Pancreas (tissue), 10 donors: Measurements from ENCODE around the gene KLHL25. TPM values are rescaled to one million over a fixed set of nuclear protein-coding genes. Genes with fewer than 3 reads are reported as not detected.
"Not testable (repeated sequence)": the region's sequence is repeated elsewhere in the genome, so short reads cannot be mapped to it uniquely, and the experiment has no call there.

Experiments
- ATAC-seq, 4 donors: fragments of 200-7000 bp; cut with Tn5 transposase; one replicate each; pipeline versions ENCODE4 v1.8.0 to v1.9.1; 2020; ENCODE audit warnings: mild to moderate bottlenecking in 4 of 4, moderate library complexity in 4 of 4
- DNase-seq, 6 donors: peaks; one replicate each; pipeline ENCODE4 v3.0.0-alpha.2; 2020
- FAIRE-seq: peaks from 2 replicates; lab custom pipeline; 2012; peaks lifted over from hg19 to GRCh38; lab: Jason Lieb, UNC
- H3K27ac ChIP-seq, 4 donors: fragments of 200-600 bp; sonication (generic); 1 replicate in 3 of 4; 2 replicates in 1 of 4; pipeline versions ENCODE4 v1.5.0 to v1.8.0; 2020
- H3K27me3 ChIP-seq, 4 donors: fragments of 200-600 bp; one replicate each; pipeline ENCODE4 v1.8.0; 2021
- H3K36me3 ChIP-seq, 3 donors: fragments of 200-600 bp; sonication (generic) in 1 of 3; one replicate each; pipeline versions ENCODE4 v1.5.0 to v1.8.0; 2020 to 2021
- H3K4me1 ChIP-seq, 3 donors: fragments of 200-600 bp; one replicate each; pipeline ENCODE4 v1.8.0; 2021
- H3K4me3 ChIP-seq, 4 donors: fragments of 200-600 bp; sonication (generic) in 2 of 4; one replicate each; pipeline versions ENCODE4 v1.5.0 to v1.8.0; 2020 to 2021
- H3K9me3 ChIP-seq, 4 donors: fragments of 200-600 bp; one replicate each; pipeline ENCODE4 v1.8.0; 2021
- WGBS, 2 donors: extraction: QIAGEN DNeasy Blood & Tissue Kit; methylation state at CpG; one replicate each; pipeline ENCODE4 v1.1.7; 2013; 5-methylcytosine and 5-hydroxymethylcytosine counted together
- intact Hi-C, 3 donors: fragments of 100-400 bp; cut with DNase I; formaldehyde crosslinking; loops; one replicate each; pipeline versions ENCODE4 v1.11.1 to v1.14.2; 2022
- polyA plus RNA-seq, 2 donors: library from polyadenylated mRNA; stranded (reverse); fragments of 200-250 nt; gene quantifications; one replicate each; pipeline ENCODE4 v1.2.3, GENCODE V29; 2013
- total RNA-seq, 6 donors: library from RNA; stranded (reverse); fragmentation: NEBNext Ultra II Directional in 4 of 6; extraction: Animal tissue kit (Norgen Biotek cat#: 25700) in 4 of 6; gene quantifications; one replicate each; pipeline versions ENCODE4 v1.2.1 to v1.2.4, GENCODE V29; 2021 to 2023
- TF ChIP-seq, protein P1 (sequence below), 4 donors: fragments of 200-600 bp; sonication (generic) in 3 of 4; IDR thresholded peaks; one replicate each; pipeline versions ENCODE4 v1.5.0 to v1.8.0; 2021; ENCODE audit warnings: antibody characterized with exemption in 4 of 4
- donor health status: healthy with polysubstance abuse.
- donor health status: DM: no; HTN: no; CAD: no; lungs with moderate emphysema.
- donor health status: DM: no; HTN: no; CAD: no.
- donor health status: control.
- donor health status: control.
- donor health status: Bipolar disorder and iron deficiency.
- donor health status: DM: yes; HTN: yes; CAD: no.
- donor health status: DM: no; HTN: no; CAD: no.
- donor health status: DM: no; HTN: no; CAD: no.
- donor health status: DM: yes; HTN: yes; CAD: no.

The KLHL25 gene
- total and polyA plus RNA-seq, 8 donors = 0.93 to 3.3 (median 2.0) TPM

DNA sequence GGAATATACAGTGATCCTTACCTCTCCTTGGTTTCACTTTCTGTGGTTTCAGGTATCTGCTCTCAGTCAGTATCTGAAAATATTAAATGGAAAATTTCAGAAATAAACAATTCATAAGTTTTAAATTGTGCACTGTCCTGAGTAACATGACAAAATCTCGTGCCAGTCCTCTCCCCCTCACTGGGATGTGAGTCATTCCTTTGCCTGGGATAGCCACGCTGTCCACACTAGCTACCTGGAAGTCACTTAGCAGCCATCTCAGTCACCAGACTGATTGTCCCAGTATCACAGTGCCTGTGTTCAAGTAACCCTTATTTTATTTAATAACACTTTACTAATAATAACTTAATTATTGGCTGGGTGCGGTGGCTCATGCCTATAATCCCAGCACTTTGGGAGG is 15.3 kb upstream of the KLHL25 start:
- no peaks in the 10 kb centered on the region for H3K4me1 ChIP-seq
- H3K9me3 ChIP-seq = no peaks in the 10 kb centered on the region
- FAIRE-seq (no peak), DNase-seq (no peak), ATAC-seq (no peak)
- TF ChIP-seq, protein P1, sequence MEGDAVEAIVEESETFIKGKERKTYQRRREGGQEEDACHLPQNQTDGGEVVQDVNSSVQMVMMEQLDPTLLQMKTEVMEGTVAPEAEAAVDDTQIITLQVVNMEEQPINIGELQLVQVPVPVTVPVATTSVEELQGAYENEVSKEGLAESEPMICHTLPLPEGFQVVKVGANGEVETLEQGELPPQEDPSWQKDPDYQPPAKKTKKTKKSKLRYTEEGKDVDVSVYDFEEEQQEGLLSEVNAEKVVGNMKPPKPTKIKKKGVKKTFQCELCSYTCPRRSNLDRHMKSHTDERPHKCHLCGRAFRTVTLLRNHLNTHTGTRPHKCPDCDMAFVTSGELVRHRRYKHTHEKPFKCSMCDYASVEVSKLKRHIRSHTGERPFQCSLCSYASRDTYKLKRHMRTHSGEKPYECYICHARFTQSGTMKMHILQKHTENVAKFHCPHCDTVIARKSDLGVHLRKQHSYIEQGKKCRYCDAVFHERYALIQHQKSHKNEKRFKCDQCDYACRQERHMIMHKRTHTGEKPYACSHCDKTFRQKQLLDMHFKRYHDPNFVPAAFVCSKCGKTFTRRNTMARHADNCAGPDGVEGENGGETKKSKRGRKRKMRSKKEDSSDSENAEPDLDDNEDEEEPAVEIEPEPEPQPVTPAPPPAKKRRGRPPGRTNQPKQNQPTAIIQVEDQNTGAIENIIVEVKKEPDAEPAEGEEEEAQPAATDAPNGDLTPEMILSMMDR (IDR thresholded peaks at IDR 0.05) = no peak
- no peak overlapping the region for H3K4me3 ChIP-seq
- H3K27me3 ChIP-seq = no peaks in the 10 kb centered on the region
- H3K27ac ChIP-seq = no peak overlapping the region
- WGBS, 2 donors = 74 to 86% methylated on average over 3 of the region's 3 CpGs
- no peaks in the 10 kb centered on the region for H3K36me3 ChIP-seq
- intact Hi-C loops = no loop called here

DNA sequence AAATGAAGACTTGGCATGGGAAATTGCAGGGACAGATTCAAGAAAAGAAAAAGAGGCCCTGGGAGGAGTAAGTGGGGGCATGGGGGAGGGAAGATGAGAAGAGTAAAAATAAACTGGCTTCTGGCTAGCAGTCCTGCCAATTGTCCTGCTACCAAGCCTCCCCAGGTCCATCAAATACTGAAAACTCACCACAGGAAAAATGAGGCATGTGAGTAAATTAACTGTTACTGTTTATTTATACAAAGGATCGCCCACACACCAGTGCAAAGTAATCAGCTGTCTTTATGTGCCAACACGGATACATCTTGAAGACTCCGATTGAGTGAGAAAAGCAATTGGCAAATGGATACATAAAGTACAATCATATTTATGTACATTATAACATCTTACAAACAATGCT is 10.7 kb upstream of the KLHL25 start:
- H3K27ac ChIP-seq = no peak overlapping the region
- DNase-seq (no peak), FAIRE-seq (no peak), ATAC-seq (no peak)
- no peaks in the 10 kb centered on the region for H3K9me3 ChIP-seq
- peaks cover 0 to 5% (median 4%) of the 10 kb centered on the region in 3 donors for H3K4me1 ChIP-seq
- no peaks in the 10 kb centered on the region for H3K36me3 ChIP-seq
- no peaks in the 10 kb centered on the region for H3K27me3 ChIP-seq
- WGBS, 2 donors = 46 to 73% methylated on average over 3 of the region's 3 CpGs
- TF ChIP-seq, protein P1 (IDR thresholded peaks at IDR 0.05) = no peak
- intact Hi-C loops = no loop called here
- no peak overlapping the region for H3K4me3 ChIP-seq

DNA sequence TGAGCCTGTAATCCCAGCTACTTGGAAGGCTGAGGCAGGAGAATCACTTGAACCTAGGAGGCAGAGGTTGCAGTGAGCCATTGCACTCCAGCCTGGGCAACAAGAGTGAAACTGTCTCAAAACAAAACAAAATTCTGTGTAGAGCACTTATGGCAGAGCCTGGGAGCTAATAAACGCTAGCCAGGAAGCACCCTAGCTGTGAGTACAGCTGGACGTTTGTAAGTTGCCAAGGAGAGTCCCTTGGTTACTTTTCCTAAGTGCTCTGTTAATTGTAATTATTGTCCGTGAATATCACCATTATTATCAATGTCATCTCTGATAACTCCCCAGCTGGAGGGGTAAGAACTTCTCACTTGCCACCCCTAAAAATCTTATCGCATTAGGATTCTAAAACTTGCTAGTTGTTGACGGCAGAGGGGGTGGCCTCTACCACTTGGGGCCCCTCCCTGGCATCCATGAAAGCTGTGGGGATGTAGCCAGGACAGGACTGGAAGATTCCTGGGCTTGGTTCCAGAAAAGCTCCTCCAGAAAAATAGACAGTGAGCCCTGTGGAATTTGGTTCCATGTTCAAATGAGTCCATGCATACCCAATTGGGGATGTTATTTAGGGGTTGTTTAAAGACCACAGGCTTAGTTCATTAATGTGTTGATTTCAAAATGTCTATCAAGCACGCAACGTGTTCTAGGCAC is 9.9 kb upstream of the KLHL25 start:
- Histone ChIP-seq H3K4me3 (no peak overlapping the region), H3K27me3 (no peaks in the 10 kb centered on the region), H3K27ac (no peak overlapping the region), H3K4me1 (peaks cover 0 to 8% (median 4%) of the 10 kb centered on the region in 3 donors), H3K9me3 (no peaks in the 10 kb centered on the region), H3K36me3 (no peaks in the 10 kb centered on the region)
- intact Hi-C loops = no loop called here
- no peak for FAIRE-seq
- ATAC-seq = no peak
- no peak for DNase-seq
- 67 to 74% methylated on average over 7 of the region's 7 CpGs for WGBS, 2 donors
- TF ChIP-seq, protein P1 (IDR thresholded peaks at IDR 0.05) = no peak

DNA sequence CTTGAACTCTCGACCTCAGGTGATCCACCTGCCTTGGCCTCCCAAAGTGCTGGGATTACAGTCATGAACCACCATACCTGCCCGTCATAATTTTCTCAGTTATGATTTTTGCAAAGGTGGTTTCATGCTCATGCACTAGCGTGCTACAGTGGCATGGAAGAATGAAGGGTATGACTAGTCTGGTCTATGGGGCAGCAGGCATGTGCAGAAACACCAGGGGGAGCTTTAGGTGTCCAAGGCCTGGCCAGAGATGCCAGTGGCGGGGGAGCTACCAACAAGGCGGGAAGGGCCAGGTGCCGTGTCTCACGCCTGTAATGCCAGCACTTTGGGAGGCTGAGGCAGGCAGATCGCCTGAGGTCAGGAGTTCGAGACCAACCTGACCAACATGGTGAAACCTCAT is 7.9 kb upstream of the KLHL25 start:
- H3K36me3 ChIP-seq, ATAC-seq, H3K4me3 ChIP-seq, H3K27ac ChIP-seq, H3K27me3 ChIP-seq, H3K4me1 ChIP-seq, FAIRE-seq, intact Hi-C loops, H3K9me3 ChIP-seq: not testable (repeated sequence)
- DNase-seq = peak in 1 of 6 donors; percentile 24
- WGBS, 2 donors = 80 to 96% methylated on average over 7 to 9 of the region's 9 CpGs

DNA sequence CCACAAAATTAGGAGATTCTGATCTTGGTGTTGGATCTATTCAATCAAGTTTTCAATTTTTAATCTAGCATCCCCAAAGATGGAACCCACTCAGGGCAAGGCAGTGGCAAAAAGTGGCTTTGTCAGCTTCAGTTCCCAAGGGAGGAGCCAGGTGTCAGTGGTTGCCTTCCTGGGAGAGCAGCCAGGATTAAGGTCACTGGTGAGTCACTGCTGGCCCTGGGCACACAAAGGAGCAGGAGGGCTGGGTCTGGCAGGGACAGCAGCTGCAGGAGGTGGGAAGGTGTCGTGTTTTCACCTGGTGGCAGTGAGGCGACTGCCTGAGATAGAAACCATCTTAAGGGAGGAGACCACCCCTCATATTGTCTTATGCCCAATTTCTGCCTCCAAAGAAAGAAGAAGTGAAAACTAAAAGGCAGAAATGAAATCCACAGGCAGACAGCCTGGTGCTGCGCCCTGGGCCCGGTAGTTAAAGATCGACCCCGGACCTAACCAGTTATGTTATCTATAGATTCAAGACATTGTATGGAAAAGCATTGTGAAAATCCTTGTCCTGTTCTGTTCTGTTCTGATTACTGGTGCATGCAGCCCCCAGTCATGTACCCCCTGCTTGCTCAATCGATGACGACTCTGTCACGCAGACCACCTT is 5.9 kb upstream of the KLHL25 start:
- Histone ChIP-seq H3K27me3 (no peaks in the 10 kb centered on the region), H3K36me3 (no peaks in the 10 kb centered on the region), H3K9me3 (no peaks in the 10 kb centered on the region), H3K27ac (peak overlapping the region in 2 of 4 donors; percentile 56 to 57), H3K4me3 (no peak overlapping the region), H3K4me1 (peaks cover 0 to 13% (median 6%) of the 10 kb centered on the region in 3 donors)
- DNase-seq (peak; percentile 76 to 95 (median 94)), FAIRE-seq (no peak), ATAC-seq (peak; percentile 98 to 100 (median 99))
- TF ChIP-seq, protein P1 (IDR thresholded peaks at IDR 0.05) = peak in 3 of 4 donors; percentile 24 to 38 (median 37)
- 51 to 58% methylated on average over 9 of the region's 9 CpGs for WGBS, 2 donors
- intact Hi-C loops = no loop called here

DNA sequence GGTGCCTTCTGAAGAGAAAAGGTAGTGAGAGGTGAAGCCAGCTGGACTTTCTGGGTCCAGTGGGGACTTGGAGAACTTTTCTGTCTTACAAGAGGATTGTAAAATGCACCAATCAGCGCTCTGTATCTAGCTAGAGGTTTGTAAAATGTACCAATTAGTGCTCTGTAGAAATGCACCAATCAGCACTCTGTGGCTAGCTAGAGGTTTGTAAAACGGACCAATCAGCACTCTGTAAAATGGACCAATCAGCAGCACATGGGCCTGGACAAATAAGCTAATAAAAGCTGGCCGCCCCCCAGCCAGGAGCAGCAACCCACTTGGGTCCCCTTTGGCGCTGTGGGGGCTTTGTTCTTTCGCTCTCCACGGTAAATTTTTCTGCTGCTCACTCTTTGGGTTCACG is 1.6 kb upstream of the KLHL25 start:
- ATAC-seq, H3K27ac ChIP-seq, H3K27me3 ChIP-seq, DNase-seq, FAIRE-seq, intact Hi-C loops, H3K9me3 ChIP-seq, H3K4me3 ChIP-seq, H3K36me3 ChIP-seq: not testable (repeated sequence)
- 81 to 89% methylated on average over 7 of the region's 7 CpGs for WGBS, 2 donors
- H3K4me1 ChIP-seq = peaks cover 5 to 17% (median 10%) of the 10 kb centered on the region in 3 donors
